Activated naive CD4-positive, alpha-beta T cell (primary cell): Measurements from ENCODE around the gene PCDHGA4.
"Not testable (repeated sequence)": the region's sequence is repeated elsewhere in the genome, so short reads cannot be mapped to it uniquely, and the experiment has no call there.

ENCODE experiments used
- DNase-seq, 4 experiments: peaks; one replicate each; lab custom pipeline; 2025; lab: John Stamatoyannopoulos, UW

The PCDHGA4 gene

DNA sequence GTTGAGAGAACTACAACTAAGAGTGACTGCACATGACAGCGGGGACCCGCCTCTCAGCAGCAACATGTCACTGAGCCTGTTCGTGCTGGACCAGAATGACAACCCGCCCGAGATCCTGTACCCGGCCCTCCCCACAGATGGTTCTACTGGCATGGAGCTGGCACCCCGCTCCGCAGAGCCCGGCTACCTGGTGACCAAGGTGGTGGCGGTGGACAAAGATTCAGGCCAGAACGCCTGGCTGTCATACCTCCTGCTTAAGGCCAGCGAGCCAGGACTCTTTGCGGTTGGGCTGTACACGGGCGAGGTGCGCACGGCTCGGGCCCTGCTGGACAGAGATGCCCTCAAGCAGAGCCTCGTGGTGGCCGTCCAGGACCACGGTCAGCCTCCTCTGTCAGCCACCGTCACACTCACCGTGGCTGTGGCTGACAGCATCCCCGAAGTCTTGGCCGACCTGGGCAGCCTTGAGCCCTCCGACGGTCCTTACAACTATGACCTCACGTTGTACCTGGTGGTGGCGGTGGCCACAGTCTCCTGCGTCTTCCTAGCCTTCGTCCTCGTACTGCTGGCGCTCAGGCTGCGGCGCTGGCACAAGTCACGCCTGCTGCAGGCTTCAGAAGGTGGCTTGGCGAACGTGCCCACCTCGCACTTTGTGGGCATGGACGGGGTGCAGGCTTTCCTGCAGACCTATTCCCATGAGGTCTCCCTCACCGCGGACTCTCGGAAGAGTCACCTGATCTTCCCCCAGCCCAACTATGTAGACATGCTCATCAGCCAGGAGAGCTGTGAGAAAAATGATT is 29.8 kb downstream of the PCDHGA4 start:
- no peak for DNase-seq

GRCh38 chr5:141387557-141388311 is 32.9 kb downstream of the PCDHGA4 start, which contains the start of gene PCDHGB4:
Gene PCDHGB4, plus strand, starts transcription at chr5:141387698. Its CDS starts 187 bp downstream, at chr5:141387885.
- DNase-seq, result not testable (repeated sequence)

DNA sequence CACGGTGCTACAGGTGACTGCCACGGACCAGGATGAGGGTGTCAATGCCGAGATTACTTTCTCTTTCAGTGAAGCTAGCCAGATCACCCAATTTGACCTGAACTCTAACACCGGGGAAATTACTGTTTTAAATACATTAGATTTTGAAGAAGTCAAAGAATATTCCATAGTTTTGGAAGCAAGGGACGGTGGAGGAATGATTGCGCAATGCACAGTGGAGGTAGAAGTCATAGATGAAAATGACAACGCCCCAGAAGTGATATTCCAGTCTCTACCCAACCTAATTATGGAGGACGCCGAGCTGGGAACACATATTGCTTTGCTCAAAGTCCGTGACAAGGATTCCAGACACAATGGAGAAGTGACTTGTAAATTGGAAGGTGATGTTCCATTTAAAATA is 33.8 kb downstream of the PCDHGA4 start:
- DNase-seq, result no peak

- DNase-seq, result no peak
These were observed 34.6 kb downstream of the PCDHGA4 start for GRCh38 chr5:141389153-141390042.

GRCh38 chr5:141392429-141393198 is 37.8 kb downstream of the PCDHGA4 start, which contains the start of gene PCDHGA8:
Gene PCDHGA8, plus strand, starts transcription at chr5:141392633. Its CDS starts 181 bp downstream, at chr5:141392814.
- no peak for DNase-seq

DNA sequence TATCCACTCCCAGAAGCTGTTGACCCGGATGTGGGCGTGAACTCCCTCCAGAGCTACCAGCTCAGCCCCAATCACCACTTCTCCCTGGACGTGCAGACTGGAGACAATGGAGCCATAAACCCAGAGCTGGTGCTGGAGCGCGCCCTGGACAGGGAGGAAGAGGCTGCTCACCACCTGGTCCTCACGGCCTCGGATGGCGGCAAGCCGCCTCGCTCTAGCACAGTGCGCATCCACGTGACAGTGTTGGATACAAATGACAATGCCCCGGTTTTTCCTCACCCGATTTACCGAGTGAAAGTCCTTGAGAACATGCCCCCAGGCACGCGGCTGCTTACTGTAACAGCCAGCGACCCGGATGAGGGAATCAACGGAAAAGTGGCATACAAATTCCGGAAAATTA is 38.4 kb downstream of the PCDHGA4 start:
- no peak for DNase-seq

GRCh38 chr5:141394401-141395187 is 39.8 kb downstream of the PCDHGA4 start:
- not testable (repeated sequence) for DNase-seq

- not testable (repeated sequence) for DNase-seq
These were observed 43.1 kb downstream of the PCDHGA4 start, which contains the start of gene PCDHGB5 for GRCh38 chr5:141397756-141398551. Gene PCDHGB5, plus strand, starts transcription at chr5:141397947. Its CDS starts 181 bp downstream, at chr5:141398128.

GRCh38 chr5:141398608-141399007 is 43.8 kb downstream of the PCDHGA4 start:
- DNase-seq, result no peak

DNA sequence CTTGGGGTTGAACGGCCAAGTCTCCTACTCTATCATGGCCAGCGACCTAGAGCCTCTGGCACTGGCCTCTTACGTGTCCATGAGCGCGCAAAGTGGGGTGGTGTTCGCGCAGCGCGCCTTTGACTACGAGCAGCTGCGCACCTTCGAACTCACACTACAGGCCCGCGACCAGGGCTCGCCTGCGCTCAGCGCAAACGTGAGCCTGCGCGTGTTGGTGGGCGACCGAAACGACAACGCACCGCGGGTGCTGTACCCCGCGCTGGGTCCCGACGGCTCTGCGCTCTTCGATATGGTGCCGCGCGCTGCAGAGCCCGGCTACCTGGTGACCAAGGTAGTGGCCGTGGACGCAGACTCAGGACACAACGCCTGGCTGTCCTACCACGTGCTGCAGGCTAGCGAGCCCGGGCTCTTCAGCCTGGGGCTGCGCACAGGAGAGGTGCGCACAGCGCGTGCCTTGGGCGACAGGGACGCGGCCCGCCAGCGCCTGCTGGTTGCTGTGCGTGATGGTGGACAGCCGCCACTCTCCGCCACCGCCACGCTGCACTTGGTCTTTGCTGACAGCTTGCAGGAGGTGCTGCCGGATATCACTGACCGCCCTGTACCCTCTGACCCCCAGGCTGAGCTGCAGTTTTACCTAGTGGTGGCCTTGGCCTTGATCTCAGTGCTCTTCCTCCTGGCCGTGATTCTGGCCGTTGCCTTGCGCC is 44.9 kb downstream of the PCDHGA4 start:
- DNase-seq, result no peak

GRCh38 chr5:141402553-141403243 is 47.9 kb downstream of the PCDHGA4 start, which contains the start of gene PCDHGA9:
Gene PCDHGA9, plus strand, starts transcription at chr5:141402778. Its CDS starts 175 bp downstream, at chr5:141402953.
- no peak for DNase-seq

DNA sequence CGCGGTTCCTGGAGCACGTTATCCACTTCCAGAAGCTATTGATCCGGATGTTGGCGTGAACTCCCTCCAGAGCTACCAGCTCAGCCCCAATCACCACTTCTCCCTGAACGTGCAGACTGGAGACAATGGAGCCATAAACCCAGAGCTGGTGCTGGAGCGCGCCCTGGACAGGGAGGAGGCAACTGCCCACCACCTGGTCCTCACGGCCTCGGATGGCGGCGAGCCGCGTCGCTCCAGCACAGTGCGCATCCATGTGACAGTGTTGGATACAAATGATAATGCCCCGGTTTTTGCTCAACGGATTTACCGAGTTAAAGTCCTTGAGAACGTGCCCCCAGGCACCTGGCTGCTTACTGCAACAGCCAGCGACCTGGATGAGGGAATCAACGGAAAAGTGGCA is 48.6 kb downstream of the PCDHGA4 start:
- no peak for DNase-seq
